ENCODE measurements around the gene CECR2.

GRCh38 chr22:17347724-17348123, 21.5 kb upstream of the CECR2 start:
- TF ChIP-seq, protein P1, sequence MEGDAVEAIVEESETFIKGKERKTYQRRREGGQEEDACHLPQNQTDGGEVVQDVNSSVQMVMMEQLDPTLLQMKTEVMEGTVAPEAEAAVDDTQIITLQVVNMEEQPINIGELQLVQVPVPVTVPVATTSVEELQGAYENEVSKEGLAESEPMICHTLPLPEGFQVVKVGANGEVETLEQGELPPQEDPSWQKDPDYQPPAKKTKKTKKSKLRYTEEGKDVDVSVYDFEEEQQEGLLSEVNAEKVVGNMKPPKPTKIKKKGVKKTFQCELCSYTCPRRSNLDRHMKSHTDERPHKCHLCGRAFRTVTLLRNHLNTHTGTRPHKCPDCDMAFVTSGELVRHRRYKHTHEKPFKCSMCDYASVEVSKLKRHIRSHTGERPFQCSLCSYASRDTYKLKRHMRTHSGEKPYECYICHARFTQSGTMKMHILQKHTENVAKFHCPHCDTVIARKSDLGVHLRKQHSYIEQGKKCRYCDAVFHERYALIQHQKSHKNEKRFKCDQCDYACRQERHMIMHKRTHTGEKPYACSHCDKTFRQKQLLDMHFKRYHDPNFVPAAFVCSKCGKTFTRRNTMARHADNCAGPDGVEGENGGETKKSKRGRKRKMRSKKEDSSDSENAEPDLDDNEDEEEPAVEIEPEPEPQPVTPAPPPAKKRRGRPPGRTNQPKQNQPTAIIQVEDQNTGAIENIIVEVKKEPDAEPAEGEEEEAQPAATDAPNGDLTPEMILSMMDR (IDR thresholded peaks at IDR 0.05), result no peak
- TF ChIP-seq POLR2AphosphoS5 (IDR thresholded peaks at IDR 0.05; ENCODE audit: low read depth, low read length) (no peak), SIN3A (IDR thresholded peaks at IDR 0.05; ENCODE audit: borderline replicate concordance, insufficient read depth, low read depth, low read length) (no peak)
- TF ChIP-seq, protein P2, sequence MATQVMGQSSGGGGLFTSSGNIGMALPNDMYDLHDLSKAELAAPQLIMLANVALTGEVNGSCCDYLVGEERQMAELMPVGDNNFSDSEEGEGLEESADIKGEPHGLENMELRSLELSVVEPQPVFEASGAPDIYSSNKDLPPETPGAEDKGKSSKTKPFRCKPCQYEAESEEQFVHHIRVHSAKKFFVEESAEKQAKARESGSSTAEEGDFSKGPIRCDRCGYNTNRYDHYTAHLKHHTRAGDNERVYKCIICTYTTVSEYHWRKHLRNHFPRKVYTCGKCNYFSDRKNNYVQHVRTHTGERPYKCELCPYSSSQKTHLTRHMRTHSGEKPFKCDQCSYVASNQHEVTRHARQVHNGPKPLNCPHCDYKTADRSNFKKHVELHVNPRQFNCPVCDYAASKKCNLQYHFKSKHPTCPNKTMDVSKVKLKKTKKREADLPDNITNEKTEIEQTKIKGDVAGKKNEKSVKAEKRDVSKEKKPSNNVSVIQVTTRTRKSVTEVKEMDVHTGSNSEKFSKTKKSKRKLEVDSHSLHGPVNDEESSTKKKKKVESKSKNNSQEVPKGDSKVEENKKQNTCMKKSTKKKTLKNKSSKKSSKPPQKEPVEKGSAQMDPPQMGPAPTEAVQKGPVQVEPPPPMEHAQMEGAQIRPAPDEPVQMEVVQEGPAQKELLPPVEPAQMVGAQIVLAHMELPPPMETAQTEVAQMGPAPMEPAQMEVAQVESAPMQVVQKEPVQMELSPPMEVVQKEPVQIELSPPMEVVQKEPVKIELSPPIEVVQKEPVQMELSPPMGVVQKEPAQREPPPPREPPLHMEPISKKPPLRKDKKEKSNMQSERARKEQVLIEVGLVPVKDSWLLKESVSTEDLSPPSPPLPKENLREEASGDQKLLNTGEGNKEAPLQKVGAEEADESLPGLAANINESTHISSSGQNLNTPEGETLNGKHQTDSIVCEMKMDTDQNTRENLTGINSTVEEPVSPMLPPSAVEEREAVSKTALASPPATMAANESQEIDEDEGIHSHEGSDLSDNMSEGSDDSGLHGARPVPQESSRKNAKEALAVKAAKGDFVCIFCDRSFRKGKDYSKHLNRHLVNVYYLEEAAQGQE (IDR thresholded peaks at IDR 0.05; ENCODE audit: insufficient read depth in 1 of 2, low read depth in 2 of 2, low read length in 1 of 2), result no peak
